Common myeloid progenitor, CD34-positive (primary cell): Measurements from ENCODE around the gene CTNNB1.

Source experiments
- CTCF ChIA-PET: fragments of 350-600 bp; sonication (Branson Sonifier 250); formaldehyde crosslinking; loops from one replicate; lab custom pipeline; 2021; ENCODE audit warnings: antibody characterized with exemption; lab: Charles Lee
- POLR2A ChIA-PET: fragments of 350-600 bp; sonication (Branson Sonifier 250); formaldehyde crosslinking; loops from one replicate; lab custom pipeline; 2021; ENCODE audit warnings: antibody characterized with exemption; lab: Charles Lee
- DNase-seq, 3 donors: peaks; one replicate each; pipeline versions ENCODE4 v3.0.0 to v3.0.0-alpha.2; 2013
- H3K27ac ChIP-seq, 2 experiments: 1 replicate in 1 of 2; 2 replicates in 1 of 2; pipeline ENCODE4 v1.7.0; 2013; ENCODE audit warnings: inconsistent platforms in 2 of 2, low read length in 2 of 2, mild to moderate bottlenecking in 2 of 2, low read depth in 1 of 2, moderate library complexity in 1 of 2; ENCODE audit not compliant: severe bottlenecking in 2 of 2, insufficient read depth in 1 of 2, poor library complexity in 1 of 2
- H3K27me3 ChIP-seq, 5 experiments: replicated peaks in 2 of 5; 1 replicate in 3 of 5; 2 replicates in 2 of 5; pipeline versions ENCODE4 v1.6.1 to v1.7.0; 2013; ENCODE audit warnings: low read length in 4 of 5, mild to moderate bottlenecking in 2 of 5, moderate library complexity in 2 of 5, inconsistent platforms in 1 of 5; ENCODE audit not compliant: insufficient read depth in 5 of 5, control insufficient read depth in 4 of 5
- H3K36me3 ChIP-seq, 4 experiments: 1 replicate in 2 of 4; 2 replicates in 2 of 4; pipeline versions ENCODE4 v1.6.1 to v1.7.0; 2013; ENCODE audit warnings: low read length in 3 of 4, control low read depth in 1 of 4, mild to moderate bottlenecking in 1 of 4; ENCODE audit not compliant: control insufficient read depth in 4 of 4, insufficient read depth in 4 of 4
- H3K4me1 ChIP-seq, 4 experiments: 1 replicate in 3 of 4; 2 replicates in 1 of 4; pipeline versions ENCODE4 v1.6.1 to v1.7.1; 2013; ENCODE audit warnings: low read length in 3 of 4, mild to moderate bottlenecking in 3 of 4, control low read depth in 1 of 4, inconsistent platforms in 1 of 4, moderate library complexity in 1 of 4; ENCODE audit not compliant: control insufficient read depth in 4 of 4, insufficient read depth in 4 of 4; ENCODE audit errors: control extremely low read depth in 1 of 4
- H3K4me3 ChIP-seq, 7 experiments: 1 replicate in 4 of 7; 2 replicates in 3 of 7; pipeline versions ENCODE4 v1.5.1 to v1.7.0; 2013; ENCODE audit warnings: mild to moderate bottlenecking in 7 of 7, low read length in 6 of 7, moderate library complexity in 6 of 7, inconsistent platforms in 2 of 7, low read depth in 2 of 7, control low read depth in 1 of 7; ENCODE audit not compliant: insufficient read depth in 4 of 7, control insufficient read depth in 1 of 7; ENCODE audit errors: extremely low read depth in 1 of 7
- H3K9me3 ChIP-seq, 5 experiments: 1 replicate in 4 of 5; 2 replicates in 1 of 5; pipeline versions ENCODE4 v1.6.1 to v1.7.1; 2013; ENCODE audit warnings: low read length in 4 of 5, mild to moderate bottlenecking in 2 of 5, inconsistent platforms in 1 of 5, low read depth in 1 of 5, moderate library complexity in 1 of 5; ENCODE audit not compliant: control insufficient read depth in 4 of 5, insufficient read depth in 2 of 5; ENCODE audit errors: control extremely low read depth in 1 of 5
- WGBS: methylation state at CpG from one replicate; pipeline ENCODE4 v1.1.5; 2013; ENCODE audit not compliant: insufficient coverage; 5-methylcytosine and 5-hydroxymethylcytosine counted together

CTNNB1 gene

GRCh38 chr3:41259449-41260062 lies 60.3 kb downstream of the CTNNB1 start:
- 80% methylated on average over 1 of the region's 1 CpG for WGBS
- Histone ChIP-seq H3K9me3 (peaks cover 0 to 2% (median 0%) of the 10 kb centered on the region in 5 experiments), H3K4me3 (no peak overlapping the region), H3K27me3 (no peaks in the 10 kb centered on the region), H3K36me3 (no peaks in the 10 kb centered on the region), H3K4me1 (no peaks in the 10 kb centered on the region), H3K27ac (no peak overlapping the region)
- POLR2A ChIA-PET = no interaction called here
- CTCF ChIA-PET = no interaction called here
- DNase-seq = no peak

- no peaks in the 10 kb centered on the region for H3K4me1 ChIP-seq
- CTCF ChIA-PET = no interaction called here
- H3K9me3 ChIP-seq = peaks cover 0 to 2% (median 0%) of the 10 kb centered on the region in 5 experiments
- no peak overlapping the region for H3K4me3 ChIP-seq
- no peaks in the 10 kb centered on the region for H3K36me3 ChIP-seq
- POLR2A ChIA-PET = no interaction called here
- H3K27me3 ChIP-seq = no peaks in the 10 kb centered on the region
- H3K27ac ChIP-seq = no peak overlapping the region
- WGBS = 96% methylated on average over 3 of the region's 3 CpGs
- DNase-seq = no peak
Observed at GRCh38 chr3:41260063-41260450, 60.8 kb downstream of the CTNNB1 start.

- H3K27ac ChIP-seq = no peak overlapping the region
- 98% methylated on average over 10 of the region's 11 CpGs for WGBS
- POLR2A ChIA-PET = no interaction called here
- no peak for DNase-seq
- no peaks in the 10 kb centered on the region for H3K27me3 ChIP-seq
- CTCF ChIA-PET = no interaction called here
- peaks cover 0 to 1% (median 0%) of the 10 kb centered on the region in 5 experiments for H3K9me3 ChIP-seq
- no peaks in the 10 kb centered on the region for H3K36me3 ChIP-seq
- no peak overlapping the region for H3K4me3 ChIP-seq
- H3K4me1 ChIP-seq = no peaks in the 10 kb centered on the region
Observed at GRCh38 chr3:41265011-41265545, 65.8 kb downstream of the CTNNB1 start.

- Histone ChIP-seq H3K4me1 (no peaks in the 10 kb centered on the region), H3K27ac (no peak overlapping the region), H3K9me3 (peaks cover 0 to 5% (median 0%) of the 10 kb centered on the region in 5 experiments), H3K36me3 (no peaks in the 10 kb centered on the region), H3K27me3 (no peaks in the 10 kb centered on the region), H3K4me3 (no peak overlapping the region)
- WGBS = 79% methylated on average over 3 of the region's 3 CpGs
- no peak for DNase-seq
- POLR2A ChIA-PET = no interaction called here
- CTCF ChIA-PET = no interaction called here
Observed at GRCh38 chr3:41265823-41266273, 66.5 kb downstream of the CTNNB1 start.

GRCh38 chr3:41267975-41268640 lies 68.8 kb downstream of the CTNNB1 start:
- H3K27ac ChIP-seq = no peak overlapping the region
- H3K36me3 ChIP-seq = no peaks in the 10 kb centered on the region
- DNase-seq = no peak
- H3K9me3 ChIP-seq = peaks cover 0 to 8% (median 2%) of the 10 kb centered on the region in 5 experiments
- WGBS = 100% methylated on average over 8 of the region's 8 CpGs
- H3K4me1 ChIP-seq = no peaks in the 10 kb centered on the region
- H3K27me3 ChIP-seq = no peaks in the 10 kb centered on the region
- H3K4me3 ChIP-seq = no peak overlapping the region
- ChIA-PET POLR2A (no interaction called here), CTCF (no interaction called here)

- POLR2A ChIA-PET = no interaction called here
- Histone ChIP-seq H3K27me3 (no peaks in the 10 kb centered on the region), H3K27ac (no peak overlapping the region), H3K4me3 (no peak overlapping the region), H3K36me3 (no peaks in the 10 kb centered on the region), H3K4me1 (no peaks in the 10 kb centered on the region), H3K9me3 (peaks cover 0 to 14% (median 6%) of the 10 kb centered on the region in 5 experiments)
- WGBS = no CpG with 5 or more reads among the region's 1 CpG
- CTCF ChIA-PET = no interaction called here
- no peak for DNase-seq
Observed at GRCh38 chr3:41272667-41273066, 73.4 kb downstream of the CTNNB1 start.

- DNase-seq = no peak
- ChIA-PET CTCF (no interaction called here), POLR2A (no interaction called here)
- no peak overlapping the region for H3K27ac ChIP-seq
- no peaks in the 10 kb centered on the region for H3K4me1 ChIP-seq
- H3K4me3 ChIP-seq = no peak overlapping the region
- H3K27me3 ChIP-seq = no peaks in the 10 kb centered on the region
- H3K9me3 ChIP-seq = peaks cover 0 to 14% (median 6%) of the 10 kb centered on the region in 5 experiments
- no peaks in the 10 kb centered on the region for H3K36me3 ChIP-seq
Observed at GRCh38 chr3:41274944-41275668, 75.8 kb downstream of the CTNNB1 start.
